Glutamatergic neuron (in vitro differentiated cells): ENCODE data around the gene KRTAP10-2. TPM values are rescaled to one million over a fixed set of nuclear protein-coding genes. Genes with fewer than 3 reads are reported as not detected.

Experiments
- DNase-seq: peaks from one replicate; pipeline ENCODE4 v3.0.0; 2022
- H3K27ac Mint-ChIP-seq: one replicate; pipeline ENCODE4 v1.8.0; 2020; ENCODE audit warnings: mild to moderate bottlenecking, mixed read lengths, inconsistent platforms; ENCODE audit not compliant: unreplicated experiment
- H3K27me3 Mint-ChIP-seq: one replicate; pipeline ENCODE4 v1.8.0; 2020; ENCODE audit warnings: mild to moderate bottlenecking, moderate library complexity, mixed read lengths, inconsistent platforms; ENCODE audit not compliant: unreplicated experiment
- H3K36me3 Mint-ChIP-seq: one replicate; pipeline ENCODE4 v1.8.0; 2020; ENCODE audit warnings: mild to moderate bottlenecking, mixed read lengths, inconsistent platforms; ENCODE audit not compliant: unreplicated experiment
- H3K4me1 Mint-ChIP-seq: one replicate; pipeline ENCODE4 v1.8.0; 2020; ENCODE audit warnings: mild to moderate bottlenecking, low read depth, mixed read lengths, inconsistent platforms; ENCODE audit not compliant: unreplicated experiment
- H3K4me3 Mint-ChIP-seq: one replicate; pipeline ENCODE4 v1.8.0; 2020; ENCODE audit warnings: mild to moderate bottlenecking, mixed read lengths, inconsistent platforms; ENCODE audit not compliant: unreplicated experiment
- H3K9me3 Mint-ChIP-seq: one replicate; pipeline ENCODE4 v1.8.0; 2020; ENCODE audit warnings: mild to moderate bottlenecking, moderate library complexity, mixed read lengths, inconsistent platforms; ENCODE audit not compliant: unreplicated experiment
- total RNA-seq: library from RNA; stranded (reverse); fragmentation: NEBNext Ultra II Directional; extraction: Animal tissue kit (Norgen Biotek cat#: 25700); gene quantifications from one replicate; pipeline ENCODE4 v1.2.1, GENCODE V29; 2021; ENCODE audit not compliant: unreplicated experiment
- TF ChIP-seq, protein P1 (sequence below): fragments of 200-600 bp; sonication (generic); IDR thresholded peaks from one replicate; pipeline ENCODE4 v1.5.0; 2021; ENCODE audit not compliant: partially characterized antibody, unreplicated experiment

The KRTAP10-2 gene
- total RNA-seq, 1 donor from 2014 or later: not detected

DNA sequence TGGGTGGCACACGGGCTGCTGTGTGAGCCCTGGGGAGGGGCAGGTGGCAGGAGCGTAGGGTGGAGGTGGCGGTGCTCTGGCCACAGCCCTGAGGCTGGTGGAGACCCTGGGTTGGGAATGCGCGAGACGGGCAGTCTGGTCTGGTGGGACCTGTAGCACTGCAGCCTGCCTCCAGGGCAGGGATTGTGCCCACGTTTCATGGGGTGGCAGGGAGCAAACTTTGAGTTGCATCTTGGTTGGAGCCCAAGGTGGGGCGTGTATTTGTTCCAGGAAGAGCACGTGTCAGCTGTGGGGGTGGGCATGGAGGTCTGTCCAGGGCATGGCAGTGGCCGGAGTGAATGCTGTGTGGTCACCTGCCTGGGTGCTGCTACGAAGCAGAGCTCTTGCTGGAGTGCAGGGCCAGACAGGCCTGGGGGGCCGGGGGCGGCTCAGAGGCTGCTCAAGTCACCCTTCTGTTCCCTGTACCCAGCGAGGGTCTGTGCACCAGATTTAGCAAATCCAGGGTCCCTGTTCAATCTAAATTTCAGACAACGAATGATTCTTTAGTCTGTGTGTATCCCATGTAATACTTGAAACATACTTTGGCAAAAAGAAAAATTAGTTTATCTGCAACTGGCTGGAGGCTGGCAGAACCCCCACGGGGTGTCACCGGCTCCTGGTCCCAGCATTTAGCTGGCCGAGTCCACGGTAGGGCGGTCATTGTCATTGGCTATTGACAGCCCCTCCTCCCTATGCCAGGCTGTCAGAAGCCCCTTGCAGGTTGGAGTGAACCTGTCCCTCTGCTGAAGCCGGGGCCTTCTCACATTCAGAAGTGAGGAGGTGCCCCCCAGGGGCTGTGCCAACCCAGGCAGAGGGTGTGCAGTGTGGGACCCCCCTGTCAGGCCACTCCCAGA is 38.6 kb downstream of the KRTAP10-2 start:
- Mint-ChIP-seq H3K9me3 (peaks cover 8% of the 10 kb centered on the region), H3K27ac (no peak overlapping the region), H3K36me3 (peaks cover 4% of the 10 kb centered on the region), H3K4me1 (no peaks in the 10 kb centered on the region), H3K27me3 (peaks cover 4% of the 10 kb centered on the region), H3K4me3 (no peak overlapping the region)
- TF ChIP-seq, protein P1, sequence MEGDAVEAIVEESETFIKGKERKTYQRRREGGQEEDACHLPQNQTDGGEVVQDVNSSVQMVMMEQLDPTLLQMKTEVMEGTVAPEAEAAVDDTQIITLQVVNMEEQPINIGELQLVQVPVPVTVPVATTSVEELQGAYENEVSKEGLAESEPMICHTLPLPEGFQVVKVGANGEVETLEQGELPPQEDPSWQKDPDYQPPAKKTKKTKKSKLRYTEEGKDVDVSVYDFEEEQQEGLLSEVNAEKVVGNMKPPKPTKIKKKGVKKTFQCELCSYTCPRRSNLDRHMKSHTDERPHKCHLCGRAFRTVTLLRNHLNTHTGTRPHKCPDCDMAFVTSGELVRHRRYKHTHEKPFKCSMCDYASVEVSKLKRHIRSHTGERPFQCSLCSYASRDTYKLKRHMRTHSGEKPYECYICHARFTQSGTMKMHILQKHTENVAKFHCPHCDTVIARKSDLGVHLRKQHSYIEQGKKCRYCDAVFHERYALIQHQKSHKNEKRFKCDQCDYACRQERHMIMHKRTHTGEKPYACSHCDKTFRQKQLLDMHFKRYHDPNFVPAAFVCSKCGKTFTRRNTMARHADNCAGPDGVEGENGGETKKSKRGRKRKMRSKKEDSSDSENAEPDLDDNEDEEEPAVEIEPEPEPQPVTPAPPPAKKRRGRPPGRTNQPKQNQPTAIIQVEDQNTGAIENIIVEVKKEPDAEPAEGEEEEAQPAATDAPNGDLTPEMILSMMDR: no peak
- DNase-seq: peak; percentile 10

DNA sequence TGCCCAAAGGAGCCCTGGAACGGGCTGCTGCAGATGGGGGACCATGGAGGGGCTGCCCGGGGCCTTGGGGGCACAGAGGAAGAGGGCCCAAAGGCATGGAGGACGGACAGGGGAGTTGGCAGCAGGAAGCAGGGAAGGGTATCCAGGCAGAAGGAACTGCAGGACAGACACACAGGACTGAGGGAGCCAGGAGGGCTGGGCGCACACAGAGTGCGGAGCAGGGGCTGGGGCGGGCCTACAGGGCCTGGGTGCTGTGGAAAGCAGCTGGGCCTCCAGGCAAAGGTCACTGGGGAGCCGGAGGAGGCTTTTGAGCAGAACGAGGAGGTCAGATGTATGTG is 39.4 kb downstream of the KRTAP10-2 start:
- TF ChIP-seq, protein P1: no peak
- Mint-ChIP-seq H3K9me3 (peaks cover 5% of the 10 kb centered on the region), H3K27me3 (peaks cover 4% of the 10 kb centered on the region), H3K36me3 (peaks cover 2% of the 10 kb centered on the region), H3K4me3 (no peak overlapping the region), H3K4me1 (no peaks in the 10 kb centered on the region), H3K27ac (no peak overlapping the region)
- no peak for DNase-seq

DNA sequence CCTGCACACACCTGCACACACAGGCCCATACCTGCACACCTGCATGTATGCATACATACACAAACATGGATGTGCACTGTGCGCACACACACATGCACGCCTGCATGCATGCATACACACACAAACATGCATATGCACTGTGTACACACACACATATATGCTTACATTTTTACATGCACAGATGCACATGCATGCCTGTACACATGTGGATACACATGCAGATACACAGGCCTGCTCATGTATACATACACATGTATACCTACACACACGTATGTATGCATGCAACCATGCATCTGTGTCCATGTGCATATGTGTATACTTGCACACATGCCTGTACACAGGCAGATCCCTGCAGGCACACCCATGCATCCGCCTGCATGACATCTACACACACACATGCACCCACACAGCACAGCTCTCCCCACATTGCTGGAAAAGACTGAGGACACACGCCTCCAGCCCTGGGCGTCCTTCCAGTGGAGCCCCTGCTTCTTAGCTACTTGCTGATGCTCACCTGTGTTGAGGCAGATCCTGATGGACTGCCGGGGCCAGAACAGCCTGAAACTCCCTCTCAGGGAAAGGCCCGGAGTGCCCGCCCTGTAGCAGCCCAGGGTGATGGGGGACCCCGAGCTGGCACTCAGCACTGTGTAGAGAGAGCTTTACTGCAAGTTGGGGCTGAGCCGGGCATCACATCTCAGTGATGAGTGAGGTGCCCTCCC is 39.9 kb downstream of the KRTAP10-2 start:
- TF ChIP-seq, protein P1: no peak
- DNase-seq: no peak

DNA sequence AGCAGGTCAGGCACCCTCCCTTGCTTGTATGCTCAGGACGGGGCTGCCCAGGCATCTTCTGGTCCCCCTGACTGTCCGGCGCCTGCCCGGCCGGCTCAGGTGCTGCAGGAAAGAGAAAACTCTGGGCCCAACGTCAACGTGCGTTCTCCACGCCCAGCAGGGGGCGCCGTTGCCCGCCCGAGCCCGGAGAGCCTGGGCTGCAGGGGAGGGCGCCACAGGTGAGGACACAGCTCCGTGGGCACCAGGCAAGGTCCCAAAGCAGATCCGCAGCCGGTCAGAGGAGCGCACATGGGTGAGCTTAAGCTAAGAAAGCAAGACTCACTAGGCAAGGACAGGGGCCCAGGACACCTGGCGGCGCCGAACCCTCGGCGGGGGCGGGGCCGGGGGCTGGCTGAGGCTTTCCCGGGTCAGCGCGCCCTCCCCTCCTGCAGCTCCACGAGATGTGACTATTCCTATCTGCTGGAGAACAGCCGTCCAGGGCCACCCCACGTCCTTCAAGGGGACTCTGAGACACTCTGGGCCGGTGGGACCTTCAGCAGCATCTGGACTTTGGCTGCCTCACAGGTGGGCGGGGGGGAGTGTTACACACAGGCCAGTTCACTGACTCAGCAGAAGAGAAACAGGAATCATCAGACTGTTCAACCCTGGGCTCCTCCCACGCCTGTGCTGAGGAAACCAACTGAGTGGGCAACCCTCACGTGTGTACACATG is 40.6 kb downstream of the KRTAP10-2 start:
- Mint-ChIP-seq H3K9me3 (peaks cover 3% of the 10 kb centered on the region), H3K4me1 (no peaks in the 10 kb centered on the region), H3K27ac (no peak overlapping the region), H3K36me3 (no peaks in the 10 kb centered on the region), H3K4me3 (no peak overlapping the region), H3K27me3 (peaks cover 4% of the 10 kb centered on the region)
- TF ChIP-seq, protein P1: peak; percentile 95
- peak; percentile 85 for DNase-seq

More for the DNA sequence above, 39.9 kb downstream of the KRTAP10-2 start:
- H3K27ac Mint-ChIP-seq: no peak overlapping the region
- peaks cover 4% of the 10 kb centered on the region for H3K27me3 Mint-ChIP-seq
- H3K9me3 Mint-ChIP-seq: peaks cover 5% of the 10 kb centered on the region
- no peak overlapping the region for H3K4me3 Mint-ChIP-seq
- H3K4me1 Mint-ChIP-seq: no peaks in the 10 kb centered on the region
- no peaks in the 10 kb centered on the region for H3K36me3 Mint-ChIP-seq
